ENCODE measurements around the gene TNFSF18.

TNFSF18 gene

GRCh38 chr1:173038875-173039554 lies 11.7 kb downstream of the TNFSF18 start:
- DNase-seq (ENCODE audit: low spot score) = no peak

DNA sequence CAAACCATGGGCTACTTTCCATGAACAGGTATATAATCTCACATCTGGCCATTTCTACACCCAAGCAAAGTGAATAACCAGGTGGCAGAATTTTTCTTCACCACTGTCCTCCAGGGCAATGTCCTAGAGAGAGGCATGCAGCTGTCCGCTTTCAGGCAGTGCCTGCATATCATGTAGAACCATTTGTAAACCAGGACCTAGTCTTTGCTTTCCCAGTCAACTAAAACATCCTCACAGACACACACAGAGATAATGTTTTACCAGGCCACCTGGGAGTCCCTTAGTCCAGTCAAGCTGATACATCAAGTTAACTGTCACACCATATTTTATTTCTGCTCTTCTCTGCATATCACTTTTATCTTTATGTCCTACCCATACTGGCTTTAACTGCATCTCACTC lies 26.2 kb downstream of the TNFSF18 start:
- DNase-seq (ENCODE audit: low spot score) = no peak

DNA sequence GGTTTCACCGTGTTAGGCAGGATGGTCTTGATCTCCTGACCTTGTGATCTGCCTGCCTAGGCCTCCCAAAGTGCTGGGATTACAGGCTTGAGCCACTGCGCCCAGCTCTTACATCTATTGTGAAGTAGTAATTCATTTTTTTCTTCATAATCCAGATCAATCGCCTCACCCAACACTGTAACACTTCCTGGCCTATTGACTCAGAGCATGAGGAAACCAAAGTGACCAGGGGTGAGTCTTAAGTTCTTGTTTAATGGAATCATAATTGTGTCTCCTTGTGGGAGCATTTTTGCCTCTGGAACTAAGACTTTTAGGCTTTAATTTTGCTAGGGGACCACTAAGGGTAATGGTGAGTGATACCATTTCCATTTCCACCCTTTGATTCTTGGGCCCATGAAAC lies 27.4 kb downstream of the TNFSF18 start:
- no peak for DNase-seq (ENCODE audit: low spot score)

GRCh38 chr1:173020138-173020750 lies 30.5 kb downstream of the TNFSF18 start:
- DNase-seq (ENCODE audit: low spot score) = no peak

DNA sequence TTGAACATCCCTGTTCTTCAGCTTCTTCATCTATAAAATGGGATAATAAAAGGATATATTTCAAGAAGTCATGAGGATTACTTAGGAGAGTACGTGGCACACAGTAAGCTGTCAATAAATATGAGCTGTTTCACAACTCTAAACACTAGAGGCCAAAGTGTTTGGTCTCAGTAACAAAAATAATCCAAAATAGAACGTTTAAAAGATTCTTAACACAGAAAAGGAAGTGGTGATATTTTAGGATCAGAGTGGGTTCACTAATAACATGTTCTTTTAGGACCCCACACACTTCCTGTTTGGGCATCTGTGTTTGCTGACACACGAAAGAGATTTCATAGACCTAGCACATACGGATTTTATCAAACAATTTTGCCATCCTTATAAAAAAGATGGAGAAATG lies 32.9 kb downstream of the TNFSF18 start:
- DNase-seq (ENCODE audit: low spot score) = no peak

- DNase-seq (ENCODE audit: low spot score) = no peak
Observed at GRCh38 chr1:173016419-173016818, 34.3 kb downstream of the TNFSF18 start.

DNA sequence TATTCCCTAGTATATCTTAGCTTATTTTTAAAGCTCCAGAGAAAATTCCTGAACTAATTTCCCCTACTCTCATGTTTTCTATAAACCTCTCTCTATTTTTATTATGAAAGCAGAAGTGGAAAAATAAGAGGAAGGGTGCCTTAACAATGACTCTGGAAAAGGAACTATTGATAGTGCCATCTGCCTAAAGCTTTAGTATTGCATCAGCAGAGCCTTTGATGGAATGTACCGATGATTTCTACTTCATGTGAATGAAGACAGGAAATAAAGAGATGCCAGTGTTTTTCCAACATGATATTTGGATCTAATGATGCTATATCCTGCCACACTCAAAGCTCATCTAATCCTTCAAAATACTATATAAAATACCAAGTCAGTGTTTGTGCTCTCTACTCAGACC lies 35.1 kb downstream of the TNFSF18 start:
- no peak for DNase-seq (ENCODE audit: low spot score)

DNA sequence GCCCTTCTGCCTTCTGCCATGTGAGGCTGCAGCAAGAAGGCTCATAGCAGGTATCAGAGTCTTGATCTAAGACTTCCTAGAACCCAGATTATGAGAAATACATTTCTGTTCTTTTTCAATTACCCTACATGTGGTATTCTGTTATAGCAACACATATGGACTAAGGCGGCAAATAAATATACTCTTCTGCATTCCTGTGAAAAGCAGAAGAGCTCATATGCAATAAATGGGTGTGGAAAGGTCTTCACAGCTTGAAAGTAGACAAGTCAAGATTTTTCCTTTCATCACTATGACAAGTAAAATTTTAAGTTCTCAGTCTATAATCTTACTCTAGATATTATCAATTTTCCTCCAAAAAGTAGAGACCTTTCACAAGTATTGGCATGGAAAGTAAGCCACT lies 36.6 kb downstream of the TNFSF18 start:
- no peak for DNase-seq (ENCODE audit: low spot score)

DNA sequence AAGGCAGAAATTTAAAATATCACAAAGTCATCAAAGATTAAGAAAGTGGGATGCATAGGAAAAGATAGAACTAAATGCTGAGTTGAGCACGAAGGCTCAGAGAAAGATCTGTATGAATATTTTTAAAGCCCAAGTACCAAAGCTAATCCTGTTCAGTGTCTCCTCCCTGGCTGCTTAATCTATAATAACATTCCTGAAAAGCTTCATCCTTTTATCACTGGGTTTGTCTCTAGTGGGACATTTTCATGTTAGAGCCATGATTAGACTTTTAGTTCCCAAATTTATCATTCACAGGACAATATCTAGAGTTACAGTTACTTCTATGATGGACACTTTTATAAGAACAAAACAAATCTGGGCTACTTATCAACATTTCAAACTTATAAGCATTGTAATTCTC lies 38.6 kb downstream of the TNFSF18 start:
- DNase-seq (ENCODE audit: low spot score) = no peak

DNA sequence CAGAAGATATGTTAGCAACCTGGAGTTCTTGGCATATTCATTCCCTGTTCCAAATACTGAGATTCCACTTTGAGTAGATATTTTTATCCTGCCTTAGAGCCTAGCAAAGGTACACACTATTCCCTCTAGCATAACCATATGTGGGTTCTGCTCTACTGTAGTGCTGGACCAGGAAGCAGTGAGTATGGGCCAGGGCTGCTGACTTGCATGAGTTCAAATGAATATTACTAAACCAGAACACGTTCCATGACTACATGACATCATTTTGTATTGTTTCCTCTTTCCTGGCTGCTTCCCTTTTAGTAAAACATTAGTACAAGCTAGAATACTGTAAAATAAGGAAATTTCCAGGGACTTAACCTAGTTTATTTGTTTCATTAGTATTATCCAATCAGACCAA lies 41.1 kb downstream of the TNFSF18 start:
- DNase-seq (ENCODE audit: low spot score) = no peak

- no peak for DNase-seq (ENCODE audit: low spot score)
Observed at GRCh38 chr1:173005196-173005864, 45.4 kb downstream of the TNFSF18 start.

DNA sequence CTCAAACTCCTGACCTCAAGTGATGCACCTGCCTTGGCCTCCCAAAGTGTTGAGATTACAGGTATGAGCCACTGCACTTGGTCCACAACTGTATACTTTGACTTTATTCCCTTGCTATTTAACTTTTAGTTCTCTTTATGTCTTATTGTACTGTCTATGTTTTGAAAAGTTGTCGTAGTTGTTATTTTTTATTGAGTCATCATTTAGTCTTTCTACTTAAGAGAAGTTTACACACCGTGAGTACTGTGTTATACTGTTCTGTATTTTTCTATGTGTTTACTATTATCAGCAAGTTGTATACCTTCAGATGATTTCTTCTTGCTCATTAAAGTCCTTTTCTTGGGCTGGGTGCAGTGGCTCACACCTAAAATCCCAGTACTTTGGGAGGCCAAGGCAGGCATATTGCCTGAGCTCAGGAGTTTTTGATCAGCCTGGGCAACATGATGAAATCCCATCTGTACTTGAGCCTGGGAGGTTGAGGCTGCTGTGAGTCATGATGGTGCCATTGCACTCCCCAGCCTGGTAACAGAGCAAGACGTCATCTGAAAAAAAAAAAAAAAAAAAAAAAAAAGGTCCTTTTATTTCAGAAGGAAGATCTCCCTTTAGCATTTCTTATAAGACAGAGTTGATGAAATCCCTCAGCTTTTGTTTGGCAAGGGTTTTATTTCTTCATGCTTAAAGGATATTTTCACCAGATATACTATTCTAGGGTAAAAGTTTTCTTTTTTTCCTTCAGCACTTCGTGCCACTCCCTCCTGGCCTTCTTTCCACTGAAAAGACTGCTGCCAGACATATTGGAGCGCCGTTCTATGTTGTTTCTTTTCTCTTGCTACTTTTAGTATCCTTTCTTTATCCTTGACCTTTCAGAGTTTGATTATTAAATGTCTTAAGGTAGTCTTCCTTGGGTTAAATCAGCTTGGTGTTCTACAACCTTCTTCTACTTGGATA lies 47.6 kb downstream of the TNFSF18 start:
- no peak for DNase-seq (ENCODE audit: low spot score)

DNA sequence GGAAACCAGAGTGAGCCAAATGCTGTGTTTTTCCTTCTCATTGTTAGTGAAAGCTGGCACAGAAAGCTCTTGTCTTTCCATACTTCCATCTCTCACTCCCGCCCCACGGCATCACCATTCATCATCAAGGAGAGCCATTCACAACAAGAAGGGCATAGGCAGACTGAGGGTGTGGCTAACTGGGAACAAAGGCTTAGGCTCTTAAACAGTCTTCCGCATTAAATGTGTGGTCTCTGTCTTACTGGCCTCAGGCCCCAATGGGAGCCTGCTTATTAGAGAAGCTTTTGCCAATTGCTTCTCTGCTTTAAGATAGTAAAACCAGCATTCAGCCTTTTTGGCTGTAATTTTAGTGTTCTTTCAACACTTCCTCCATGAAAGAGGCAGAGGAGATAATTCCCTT lies 51.4 kb downstream of the TNFSF18 start:
- no peak for DNase-seq (ENCODE audit: low spot score)

- no peak for DNase-seq (ENCODE audit: low spot score)
Observed at GRCh38 chr1:172997941-172998361, 52.8 kb downstream of the TNFSF18 start.

- DNase-seq (ENCODE audit: low spot score) = no peak
Observed at GRCh38 chr1:172993640-172994039, 57.1 kb downstream of the TNFSF18 start.

DNA sequence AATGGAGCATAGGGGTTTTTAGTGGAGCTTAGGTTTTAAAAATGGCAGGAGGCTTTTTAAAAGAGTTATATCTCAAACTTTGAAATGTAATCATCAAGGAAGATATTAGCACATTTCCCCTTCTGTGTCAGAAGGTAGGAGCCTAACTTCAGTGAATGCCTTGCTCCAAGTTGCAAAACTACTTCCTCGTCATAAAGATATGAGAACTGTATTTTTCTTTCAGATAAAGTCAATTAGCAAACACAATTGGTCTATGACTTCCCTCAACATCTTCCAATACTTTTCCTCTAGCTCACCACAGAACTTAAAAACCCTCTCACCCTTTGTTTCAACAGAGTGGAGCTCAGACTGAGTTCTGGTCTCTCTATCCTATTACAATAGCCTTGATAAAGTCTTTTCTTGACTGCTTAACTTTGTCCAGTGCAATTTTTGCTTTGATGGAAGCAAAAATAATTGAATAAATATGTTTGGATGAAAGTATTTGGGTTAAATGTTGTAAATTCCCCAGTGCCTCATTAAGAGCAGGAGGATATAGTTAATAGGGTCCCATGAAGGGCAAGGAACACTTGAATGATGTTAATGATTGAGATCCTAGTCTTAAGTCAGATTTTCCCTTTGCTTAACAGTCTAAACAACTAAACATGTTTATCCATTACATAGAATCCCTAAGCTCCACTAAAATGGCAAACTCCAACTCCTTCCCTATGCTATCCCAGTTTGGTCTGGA lies 58.9 kb downstream of the TNFSF18 start:
- DNase-seq (ENCODE audit: low spot score) = no peak

- no peak for DNase-seq (ENCODE audit: low spot score)
Observed at GRCh38 chr1:172990598-172991215, 60.0 kb downstream of the TNFSF18 start.
